HEK293T (cell line): ENCODE results near the gene GFY.

ENCODE experiments used
- BHLHE40 ChIP-seq: fragments of 450-650 bp; IDR thresholded peaks from 2 replicates; pipeline ENCODE4 v1.6.1; 2016; ENCODE audit warnings: mild to moderate bottlenecking, moderate library complexity, borderline replicate concordance
- CTBP1 ChIP-seq: fragments of 450-650 bp; IDR thresholded peaks from 2 replicates; pipeline ENCODE4 v1.6.1; 2016; ENCODE audit warnings: borderline replicate concordance
- ELF4 ChIP-seq: fragments of 450-650 bp; IDR thresholded peaks from 2 replicates; pipeline ENCODE4 v1.6.1; 2017; ENCODE audit warnings: antibody characterized with exemption
- FOXK2 ChIP-seq: fragments of 450-650 bp; IDR thresholded peaks from 2 replicates; pipeline ENCODE4 v1.6.1; 2016; ENCODE audit warnings: mild to moderate bottlenecking
- FOXM1 ChIP-seq: fragments of 450-650 bp; IDR thresholded peaks from 2 replicates; pipeline ENCODE4 v1.6.1; 2017; ENCODE audit warnings: mild to moderate bottlenecking, borderline replicate concordance
- HDGF ChIP-seq: fragments of 450-650 bp; IDR thresholded peaks from 2 replicates; pipeline ENCODE4 v1.6.1; 2017; ENCODE audit warnings: antibody characterized with exemption, borderline replicate concordance
- L3MBTL2 ChIP-seq: fragments of 450-650 bp; conservative IDR thresholded peaks from 2 replicates; pipeline ENCODE4 v1.6.1; 2016; ENCODE audit warnings: mild to moderate bottlenecking
- NFRKB ChIP-seq: fragments of 450-650 bp; IDR thresholded peaks from 2 replicates; pipeline ENCODE4 v1.6.1; 2016; ENCODE audit warnings: mild to moderate bottlenecking, moderate library complexity
- PKNOX1 ChIP-seq: fragments of 450-650 bp; IDR thresholded peaks from 2 replicates; pipeline ENCODE4 v1.6.1; 2016
- SP1 ChIP-seq: fragments of 450-650 bp; IDR thresholded peaks from 2 replicates; pipeline ENCODE4 v1.6.1; 2017
- SUZ12 ChIP-seq: fragments of 450-650 bp; IDR thresholded peaks from 2 replicates; pipeline ENCODE4 v1.6.1; 2016; ENCODE audit warnings: mild to moderate bottlenecking
- TARDBP ChIP-seq: fragments of 450-650 bp; IDR thresholded peaks from 2 replicates; pipeline ENCODE4 v1.6.1; 2016
- ZNF384 ChIP-seq: fragments of 450-650 bp; IDR thresholded peaks from 2 replicates; pipeline ENCODE4 v1.6.1; 2016

GRCh38 chr19:49396738-49397505, 28.3 kb upstream of the GFY start:
- TF ChIP-seq CTBP1 (no peak), HDGF (no peak), FOXM1 (no peak), ZNF384 (no peak), ELF4 (no peak), TARDBP (no peak), BHLHE40 (no peak), L3MBTL2 (no peak), SP1 (no peak), SUZ12 (no peak), PKNOX1 (no peak), NFRKB (no peak), FOXK2 (no peak)
